AG04450 (cell line): Measurements from ENCODE around the gene XK. TPM values are rescaled to one million over a fixed set of nuclear protein-coding genes. Genes with fewer than 3 reads are reported as not detected.
"Not testable (repeated sequence)": the region's sequence is repeated elsewhere in the genome, so short reads cannot be mapped to it uniquely, and the experiment has no call there.

Experiments used
- CTCF ChIA-PET: fragments of 300-600, 350-600 bp; formaldehyde crosslinking; extraction: SDS; loops from one replicate; lab custom pipeline; 2022; ENCODE audit warnings: antibody characterized with exemption, inconsistent platforms; lab: Charles Lee
- POLR2A ChIA-PET: fragments of 350-600 bp; formaldehyde crosslinking; extraction: SDS; loops from one replicate; lab custom pipeline; 2021; ENCODE audit warnings: antibody characterized with exemption, inconsistent platforms; lab: Yijun Ruan, JAX
- DNase-seq: peaks from one replicate; pipeline ENCODE4 v3.0.0-alpha.2; 2011; ENCODE audit warnings: low read depth, low spot score
- H3K27ac ChIP-seq: one replicate; pipeline ENCODE4 v1.5.1; 2012; ENCODE audit warnings: low read depth, low read length, control low read depth
- H3K27me3 ChIP-seq: one replicate; pipeline ENCODE4 v1.6.0; 2012; ENCODE audit warnings: low read length; ENCODE audit not compliant: control insufficient read depth, insufficient read depth
- H3K4me3 ChIP-seq: 2 replicates; pipeline ENCODE4 v1.5.1; 2011; ENCODE audit warnings: mild to moderate bottlenecking, low read depth, low read length, control low read depth
- H3K9me3 ChIP-seq: 2 replicates; pipeline ENCODE4 v1.5.1; 2012; ENCODE audit warnings: low read length; ENCODE audit not compliant: control insufficient read depth, insufficient read depth
- polyA plus RNA-seq: library from polyadenylated mRNA; depleted of rRNA; stranded (reverse); fragments of >200 nt; gene quantifications from 2 replicates; pipeline ENCODE4 v1.2.3, GENCODE V29; 2011
- TF ChIP-seq, protein P1 (sequence below): IDR thresholded peaks from 2 replicates; pipeline ENCODE4 v1.5.1; 2011; ENCODE audit warnings: low read depth, low read length, control low read depth, inconsistent platforms

Gene XK
- polyA plus RNA-seq, 1 experiment = 0.11 TPM

DNA sequence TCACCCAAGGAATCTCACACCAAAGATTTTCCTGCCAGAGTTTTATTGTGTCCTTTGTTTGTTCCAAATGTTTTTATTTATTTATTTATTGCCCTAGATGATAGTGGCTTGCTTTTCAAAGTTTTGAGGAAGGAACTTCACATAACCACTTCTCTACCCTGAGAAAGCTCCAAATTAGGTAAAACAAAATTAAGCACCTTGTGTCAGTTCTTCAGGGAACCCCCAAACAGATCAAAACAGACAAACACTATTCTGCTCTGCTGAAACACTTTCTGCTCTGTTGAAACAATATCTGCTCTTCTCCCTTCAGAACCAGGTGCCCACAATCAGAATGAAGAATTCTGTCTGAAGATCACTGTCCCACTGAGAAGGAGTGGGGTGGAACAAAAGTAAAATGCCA is 77.8 kb downstream of the XK start:
- CTCF ChIA-PET = interaction anchor here (0.6 kb wide), 1 partner anchor 18 kb away, joined by 3 read pairs; no protein-coding TSS in a partner anchor
- H3K9me3 ChIP-seq = no peaks in the 10 kb centered on the region
- H3K27me3 ChIP-seq = no peaks in the 10 kb centered on the region
- no peak for DNase-seq
- TF ChIP-seq, protein P1, sequence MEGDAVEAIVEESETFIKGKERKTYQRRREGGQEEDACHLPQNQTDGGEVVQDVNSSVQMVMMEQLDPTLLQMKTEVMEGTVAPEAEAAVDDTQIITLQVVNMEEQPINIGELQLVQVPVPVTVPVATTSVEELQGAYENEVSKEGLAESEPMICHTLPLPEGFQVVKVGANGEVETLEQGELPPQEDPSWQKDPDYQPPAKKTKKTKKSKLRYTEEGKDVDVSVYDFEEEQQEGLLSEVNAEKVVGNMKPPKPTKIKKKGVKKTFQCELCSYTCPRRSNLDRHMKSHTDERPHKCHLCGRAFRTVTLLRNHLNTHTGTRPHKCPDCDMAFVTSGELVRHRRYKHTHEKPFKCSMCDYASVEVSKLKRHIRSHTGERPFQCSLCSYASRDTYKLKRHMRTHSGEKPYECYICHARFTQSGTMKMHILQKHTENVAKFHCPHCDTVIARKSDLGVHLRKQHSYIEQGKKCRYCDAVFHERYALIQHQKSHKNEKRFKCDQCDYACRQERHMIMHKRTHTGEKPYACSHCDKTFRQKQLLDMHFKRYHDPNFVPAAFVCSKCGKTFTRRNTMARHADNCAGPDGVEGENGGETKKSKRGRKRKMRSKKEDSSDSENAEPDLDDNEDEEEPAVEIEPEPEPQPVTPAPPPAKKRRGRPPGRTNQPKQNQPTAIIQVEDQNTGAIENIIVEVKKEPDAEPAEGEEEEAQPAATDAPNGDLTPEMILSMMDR = no peak
- POLR2A ChIA-PET = no interaction called here
- no peak overlapping the region for H3K27ac ChIP-seq
- no peak overlapping the region for H3K4me3 ChIP-seq

- H3K9me3 ChIP-seq = no peaks in the 10 kb centered on the region
- no peak overlapping the region for H3K4me3 ChIP-seq
- H3K27me3 ChIP-seq = no peaks in the 10 kb centered on the region
- no peak overlapping the region for H3K27ac ChIP-seq
- TF ChIP-seq, protein P1 = no peak
- CTCF ChIA-PET = interaction anchor here (1.0 kb wide), 1 partner anchor 60 kb away, joined by 3 read pairs; no protein-coding TSS in a partner anchor
- DNase-seq = no peak
- POLR2A ChIA-PET = no interaction called here
Measured at GRCh38 chrX:37765507-37765906, 79.9 kb downstream of the XK start.

DNA sequence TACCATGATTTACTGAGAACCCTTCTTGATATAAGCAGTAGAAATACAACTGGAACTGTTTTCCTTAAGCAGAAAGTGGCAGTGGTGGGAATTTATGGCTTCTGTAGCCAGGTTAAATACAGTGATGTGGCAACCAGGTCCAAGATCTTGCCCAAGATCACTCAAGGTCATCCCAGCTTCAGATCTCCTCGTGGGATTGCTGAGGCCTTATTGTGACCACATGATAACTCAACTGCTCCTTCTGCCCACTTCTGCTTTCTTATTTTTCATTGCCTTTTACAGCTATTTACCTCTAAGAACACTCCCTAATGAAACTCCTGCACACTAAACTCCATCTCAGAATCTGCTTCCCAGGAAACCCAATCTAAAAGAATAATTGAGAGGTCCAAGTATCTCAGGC is 81.8 kb downstream of the XK start:
- DNase-seq = no peak
- CTCF ChIA-PET = no interaction called here
- Histone ChIP-seq H3K27me3 (no peaks in the 10 kb centered on the region), H3K4me3 (no peak overlapping the region), H3K27ac (no peak overlapping the region), H3K9me3 (no peaks in the 10 kb centered on the region)
- TF ChIP-seq, protein P1 = no peak
- POLR2A ChIA-PET = no interaction called here

DNA sequence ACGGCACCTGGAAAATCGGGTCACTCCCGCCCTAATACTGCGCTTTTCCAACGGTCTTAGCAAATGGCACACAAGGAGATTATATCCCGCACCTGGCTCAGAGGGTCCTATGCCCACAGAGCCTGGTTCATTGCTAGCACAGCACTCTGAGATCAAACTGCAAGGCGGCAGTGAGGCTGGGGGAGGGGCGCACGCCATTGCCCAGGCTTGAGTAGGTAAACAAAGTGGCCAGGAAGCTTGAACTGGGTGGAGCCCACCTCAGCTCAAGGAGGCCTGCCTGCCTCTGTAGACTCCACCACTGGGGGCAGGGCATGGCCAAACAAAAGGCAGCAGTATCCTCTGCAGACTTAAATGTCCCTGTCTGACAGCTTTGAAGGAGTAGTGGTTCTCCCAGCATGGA is 83.3 kb downstream of the XK start:
- DNase-seq, H3K27me3 ChIP-seq, H3K4me3 ChIP-seq, CTCF ChIA-PET, POLR2A ChIA-PET, H3K27ac ChIP-seq, H3K9me3 ChIP-seq: not testable (repeated sequence)

DNA sequence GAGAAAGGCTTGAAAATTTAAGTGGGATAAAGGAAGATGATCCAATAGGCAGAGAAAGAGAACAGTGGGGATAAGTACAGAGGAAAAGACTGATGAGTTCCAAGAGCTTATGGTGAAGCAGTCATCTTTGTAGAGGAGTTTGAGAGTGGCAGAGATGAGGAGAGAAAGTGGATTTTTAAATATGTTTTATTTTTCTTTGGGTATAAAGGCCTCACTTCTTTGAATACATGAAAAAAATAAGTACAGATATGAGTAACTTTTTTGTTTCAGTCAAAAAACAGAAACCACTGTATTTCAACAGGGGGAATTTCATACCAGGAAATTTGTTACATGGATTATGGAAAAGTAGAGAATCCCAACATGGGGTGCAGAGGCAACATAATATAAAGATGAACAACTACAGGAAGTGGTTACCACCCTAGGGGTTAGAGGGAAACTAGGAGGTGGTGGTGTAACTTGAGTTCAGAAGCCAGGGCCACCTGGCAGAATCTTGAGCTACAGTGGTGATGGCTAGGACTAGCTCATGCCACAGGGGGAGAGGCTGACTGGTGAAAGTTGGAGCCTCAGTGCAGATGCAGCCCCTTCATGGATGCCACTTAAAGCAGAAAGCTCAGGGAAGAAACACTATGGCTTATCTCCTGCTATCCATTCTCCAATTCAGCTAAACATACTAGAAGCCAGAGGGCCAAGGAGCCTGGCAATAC is 90.8 kb downstream of the XK start:
- Histone ChIP-seq H3K4me3 (no peak overlapping the region), H3K27me3 (no peaks in the 10 kb centered on the region), H3K27ac (no peak overlapping the region), H3K9me3 (no peaks in the 10 kb centered on the region)
- TF ChIP-seq, protein P1 = no peak
- CTCF ChIA-PET = no interaction called here
- POLR2A ChIA-PET = no interaction called here
- no peak for DNase-seq
